Keratinocyte (primary cell): ENCODE results near the gene FAM50A. TPM values are rescaled to one million over a fixed set of nuclear protein-coding genes. Genes with fewer than 3 reads are reported as not detected.
A peak's percentile ranks its signal among the peaks of the same experiment; 100 is the strongest.

Source experiments
- DNase-seq: peaks from one replicate; pipeline ENCODE4 v3.0.0-alpha.2; 2011; ENCODE audit warnings: low read depth, missing footprints, low spot score
- FAIRE-seq: peaks from 2 replicates; lab custom pipeline; 2011; peaks lifted over from hg19 to GRCh38; lab: Jason Lieb, UNC
- H2AFZ ChIP-seq: 2 replicates; pipeline ENCODE4 v1.6.0; 2012; ENCODE audit warnings: low read length, control low read depth, inconsistent platforms; ENCODE audit not compliant: control insufficient read depth
- H3K27ac ChIP-seq: 2 replicates; pipeline ENCODE4 v1.5.1; 2011; ENCODE audit warnings: low read length; ENCODE audit not compliant: control insufficient read depth, insufficient read depth
- H3K27me3 ChIP-seq: 3 replicates; pipeline ENCODE4 v1.6.0; 2011; ENCODE audit warnings: low read length; ENCODE audit not compliant: control insufficient read depth, insufficient read depth; ENCODE audit errors: extremely low read depth
- H3K36me3 ChIP-seq, 2 experiments: 2 replicates in 1 of 2; 3 replicates in 1 of 2; pipeline ENCODE4 v1.5.1; 2011; ENCODE audit warnings: low read length in 2 of 2, mild to moderate bottlenecking in 1 of 2; ENCODE audit not compliant: control insufficient read depth in 2 of 2, insufficient read depth in 2 of 2; ENCODE audit errors: extremely low read depth in 1 of 2
- H3K4me1 ChIP-seq: 3 replicates; pipeline ENCODE4 v1.5.1; 2011; ENCODE audit warnings: low read length; ENCODE audit not compliant: control insufficient read depth, insufficient read depth; ENCODE audit errors: extremely low read depth
- H3K4me2 ChIP-seq: 3 replicates; pipeline ENCODE4 v1.6.0; 2011; ENCODE audit warnings: low read depth, low read length; ENCODE audit not compliant: control insufficient read depth, insufficient read depth; ENCODE audit errors: extremely low read depth
- H3K4me3 ChIP-seq, 3 experiments: fragments of 200-600 bp in 1 of 3; sonication (generic) in 1 of 3; 2 replicates in 2 of 3; 3 replicates in 1 of 3; pipeline ENCODE4 v1.5.1; 2011 to 2016; ENCODE audit warnings: low read length in 3 of 3, mild to moderate bottlenecking in 3 of 3, control low read depth in 2 of 3, inconsistent platforms in 1 of 3, low read depth in 1 of 3, mixed read lengths in 1 of 3, mixed run types in 1 of 3, moderate library complexity in 1 of 3; ENCODE audit not compliant: control insufficient read depth in 2 of 3, insufficient read depth in 2 of 3; ENCODE audit errors: extremely low read depth in 1 of 3
- H3K79me2 ChIP-seq: 2 replicates; pipeline ENCODE4 v1.6.0; 2012; ENCODE audit warnings: low read length; ENCODE audit not compliant: control insufficient read depth, insufficient read depth
- H3K9ac ChIP-seq: 3 replicates; pipeline ENCODE4 v1.6.0; 2011; ENCODE audit warnings: low read length; ENCODE audit not compliant: control insufficient read depth, insufficient read depth; ENCODE audit errors: extremely low read depth
- H3K9me1 ChIP-seq: 3 replicates; pipeline ENCODE4 v1.6.0; 2011; ENCODE audit warnings: low read length; ENCODE audit not compliant: control insufficient read depth, insufficient read depth; ENCODE audit errors: extremely low read depth
- H3K9me3 ChIP-seq: 2 replicates; pipeline ENCODE4 v1.5.1; 2012; ENCODE audit warnings: low read depth, low read length; ENCODE audit not compliant: control insufficient read depth
- H4K20me1 ChIP-seq: 3 replicates; pipeline ENCODE4 v1.6.0; 2011; ENCODE audit warnings: low read length; ENCODE audit not compliant: control insufficient read depth, insufficient read depth; ENCODE audit errors: extremely low read depth
- CTCF ChIP-seq, 3 experiments: IDR thresholded peaks in 1 of 3; conservative IDR thresholded peaks in 1 of 3; optimal IDR thresholded peaks in 1 of 3; 2 replicates in 2 of 3; 3 replicates in 1 of 3; pipeline versions ENCODE3 to v1.5.1; 2011; ENCODE audit warnings: low read length in 3 of 3, mild to moderate bottlenecking in 3 of 3, moderate library complexity in 2 of 3, control low read depth in 1 of 3, inconsistent platforms in 1 of 3; ENCODE audit not compliant: insufficient read depth in 2 of 3; ENCODE audit errors: extremely low read depth in 1 of 3
- EZH2 ChIP-seq: IDR thresholded peaks from one replicate; pipeline ENCODE4 v1.6.1; 2012; ENCODE audit warnings: inconsistent platforms, mild to moderate bottlenecking, low read length, moderate library complexity
- dilution Hi-C: fragments of 300-500 bp; cut with MboI; formaldehyde crosslinking; loops from one replicate; pipeline ENCODE4 v1.7.0; 2020; ENCODE audit warnings: low sequenced_read_pairs; ENCODE audit not compliant: extremely low pct_ligation_motif_present
- polyA plus RNA-seq, 5 experiments: library from polyadenylated mRNA; depleted of rRNA in 3 of 5; stranded (reverse) in 3 of 5; stranded (forward) in 1 of 5; unstranded in 1 of 5; fragments of >200 nt; gene quantifications; 1 replicate in 1 of 5; 2 replicates in 3 of 5; 3 replicates in 1 of 5; pipeline versions ENCODE4 v1.2.1 to v1.2.3, GENCODE V29; 2011 to 2012; ENCODE audit warnings: missing spikeins in 2 of 5, low read depth in 1 of 5, low replicate concordance in 1 of 5

FAM50A gene
- polyA plus RNA-seq, 1 donor (not counting 4 experiments of a cell fraction or from before 2014, with no cell fraction given): 35.7 TPM

GRCh38 chrX:154436983-154437752, 6.8 kb upstream of the FAM50A start, which contains the start of gene GDI1:
GDI1 (plus strand) TSS chrX:154437154; CDS start chrX:154437255, 101 bp downstream.
- Histone ChIP-seq H3K79me2 (peaks cover 22% of the 10 kb centered on the region), H3K9me3 (peaks cover 4% of the 10 kb centered on the region), H2AFZ (no peak within 1 kb of the TSS), H3K27ac (no peak within 1 kb of the TSS), H3K9me1 (no peaks in the 10 kb centered on the region), H4K20me1 (peaks cover 5% of the 10 kb centered on the region), H3K36me3 (peaks cover 4 to 7% of the 10 kb centered on the region in 2 experiments), H3K9ac (peak within 1 kb of the TSS; percentile 37), H3K4me3 (peak within 1 kb of the TSS; percentile 62 to 72 (median 65)), H3K4me1 (peaks cover 8% of the 10 kb centered on the region), H3K27me3 (no peaks in the 10 kb centered on the region), H3K4me2 (peak within 1 kb of the TSS; percentile 82)
- FAIRE-seq (no peak), DNase-seq (no peak)
- TF ChIP-seq CTCF (optimal IDR thresholded peaks at IDR 0.05 in 1 of 3, IDR thresholded peaks at IDR 0.05 in 1 of 3, conservative IDR thresholded peaks at IDR 0.05 in 1 of 3; ENCODE audit: extremely low read depth in 1 of 3, insufficient read depth in 2 of 3, low read length in 3 of 3) (no peak), EZH2 (no peak)
- dilution Hi-C loops: no loop called here

GRCh38 chrX:154437971-154438893, 5.7 kb upstream of the FAM50A start:
- peak overlapping the region; percentile 82 for H3K4me2 ChIP-seq
- H3K9me3 ChIP-seq: peaks cover 4% of the 10 kb centered on the region
- no peak overlapping the region for H2AFZ ChIP-seq
- no peaks in the 10 kb centered on the region for H3K9me1 ChIP-seq
- peaks cover 1 to 7% of the 10 kb centered on the region in 2 experiments for H3K36me3 ChIP-seq
- dilution Hi-C loops: no loop called here
- H3K27ac ChIP-seq: no peak overlapping the region
- peak overlapping the region; percentile 37 for H3K9ac ChIP-seq
- TF ChIP-seq EZH2: no peak
- TF ChIP-seq CTCF (optimal IDR thresholded peaks at IDR 0.05 in 1 of 3, IDR thresholded peaks at IDR 0.05 in 1 of 3, conservative IDR thresholded peaks at IDR 0.05 in 1 of 3; ENCODE audit: extremely low read depth in 1 of 3, insufficient read depth in 2 of 3, low read length in 3 of 3): no peak
- DNase-seq (no peak), FAIRE-seq (no peak)
- H3K27me3 ChIP-seq: no peaks in the 10 kb centered on the region
- H3K4me1 ChIP-seq: peaks cover 12% of the 10 kb centered on the region
- H3K79me2 ChIP-seq: peaks cover 22% of the 10 kb centered on the region
- H4K20me1 ChIP-seq: peaks cover 5% of the 10 kb centered on the region
- peak overlapping the region; percentile 62 to 72 (median 65) for H3K4me3 ChIP-seq
